ENCODE data around the gene ZBTB46.

ZBTB46 gene

GRCh38 chr20:63807654-63808053 is 23.4 kb downstream of the ZBTB46 start:
- no peak for TF ChIP-seq FOXP2 (optimal IDR thresholded peaks at IDR 0.05; ENCODE audit: borderline replicate concordance, extremely low read depth, extremely low read length, insufficient read depth)
- TF ChIP-seq POLR2AphosphoS5 (IDR thresholded peaks at IDR 0.05; ENCODE audit: low read depth, low read length), result no peak
- no peak for TF ChIP-seq REST (IDR thresholded peaks at IDR 0.05; ENCODE audit: insufficient read depth in 1 of 2, low read depth in 2 of 2, low read length in 2 of 2)
- no peak for TF ChIP-seq TAF1 (IDR thresholded peaks at IDR 0.05; ENCODE audit: borderline replicate concordance, insufficient read depth, low read length)
- TF ChIP-seq SIN3A (IDR thresholded peaks at IDR 0.05; ENCODE audit: borderline replicate concordance, insufficient read depth, low read length), result no peak

- TF ChIP-seq TAF1 (IDR thresholded peaks at IDR 0.05; ENCODE audit: borderline replicate concordance, insufficient read depth, low read length), result no peak
- TF ChIP-seq POLR2AphosphoS5 (IDR thresholded peaks at IDR 0.05; ENCODE audit: low read depth, low read length), result no peak
- no peak for TF ChIP-seq REST (IDR thresholded peaks at IDR 0.05; ENCODE audit: insufficient read depth in 1 of 2, low read depth in 2 of 2, low read length in 2 of 2)
- TF ChIP-seq SIN3A (IDR thresholded peaks at IDR 0.05; ENCODE audit: borderline replicate concordance, insufficient read depth, low read length), result no peak
- TF ChIP-seq FOXP2 (optimal IDR thresholded peaks at IDR 0.05; ENCODE audit: borderline replicate concordance, extremely low read depth, extremely low read length, insufficient read depth), result no peak
Measured at GRCh38 chr20:63804308-63804636, 26.8 kb downstream of the ZBTB46 start.

- TF ChIP-seq FOXP2 (optimal IDR thresholded peaks at IDR 0.05; ENCODE audit: borderline replicate concordance, extremely low read depth, extremely low read length, insufficient read depth) (no peak), SIN3A (IDR thresholded peaks at IDR 0.05; ENCODE audit: borderline replicate concordance, insufficient read depth, low read length) (no peak), TAF1 (IDR thresholded peaks at IDR 0.05; ENCODE audit: borderline replicate concordance, insufficient read depth, low read length) (no peak), POLR2AphosphoS5 (IDR thresholded peaks at IDR 0.05; ENCODE audit: low read depth, low read length) (no peak), REST (IDR thresholded peaks at IDR 0.05; ENCODE audit: insufficient read depth in 1 of 2, low read depth in 2 of 2, low read length in 2 of 2) (no peak)
Measured at GRCh38 chr20:63802469-63803240, 28.4 kb downstream of the ZBTB46 start.

GRCh38 chr20:63795178-63795830 is 35.8 kb downstream of the ZBTB46 start:
- TF ChIP-seq POLR2AphosphoS5 (IDR thresholded peaks at IDR 0.05; ENCODE audit: low read depth, low read length) (no peak), TAF1 (IDR thresholded peaks at IDR 0.05; ENCODE audit: borderline replicate concordance, insufficient read depth, low read length) (no peak), FOXP2 (optimal IDR thresholded peaks at IDR 0.05; ENCODE audit: borderline replicate concordance, extremely low read depth, extremely low read length, insufficient read depth) (no peak), REST (IDR thresholded peaks at IDR 0.05; ENCODE audit: insufficient read depth in 1 of 2, low read depth in 2 of 2, low read length in 2 of 2) (no peak), SIN3A (IDR thresholded peaks at IDR 0.05; ENCODE audit: borderline replicate concordance, insufficient read depth, low read length) (no peak)
